Right atrium auricular region (tissue), 2 donors: ENCODE measurements around the gene ANKRD29. TPM values are rescaled to one million over a fixed set of nuclear protein-coding genes. Genes with fewer than 3 reads are reported as not detected.
A peak's percentile ranks its signal among the peaks of the same experiment; 100 is the strongest.

Source experiments
- DNase-seq: peaks from one replicate; pipeline ENCODE4 v3.0.0-alpha.2; 2019; ENCODE audit warnings: low spot score
- H3K27ac ChIP-seq, 2 donors: fragments of 200-600 bp; sonication (generic); 1 replicate in 1 of 2; 2 replicates in 1 of 2; pipeline ENCODE4 v1.5.1; 2016 to 2019
- H3K27me3 ChIP-seq, 2 donors: fragments of 200-600 bp; sonication (generic); one replicate each; pipeline versions ENCODE4 v1.5.1 to v1.6.0; 2017 to 2019
- H3K36me3 ChIP-seq: fragments of 200-600 bp; sonication (generic); one replicate; pipeline ENCODE4 v1.5.1; 2016
- H3K4me1 ChIP-seq, 2 donors: fragments of 200-600 bp; sonication (generic); one replicate each; pipeline versions ENCODE4 v1.5.1 to v1.6.0; 2017 to 2019
- H3K4me3 ChIP-seq, 2 donors: fragments of 200-600 bp; sonication (generic); 1 replicate in 1 of 2; 2 replicates in 1 of 2; pipeline ENCODE4 v1.5.1; 2017 to 2019; ENCODE audit warnings: mild to moderate bottlenecking in 1 of 2, moderate library complexity in 1 of 2
- H3K9me3 ChIP-seq, 2 donors: fragments of 200-600 bp; sonication (generic); one replicate each; pipeline ENCODE4 v1.5.1; 2019
- CTCF ChIP-seq, 2 donors: fragments of 200-600 bp; sonication (generic); IDR thresholded peaks; one replicate each; pipeline ENCODE4 v1.5.1; 2019; ENCODE audit warnings: antibody characterized with exemption in 2 of 2
- total RNA-seq, 2 donors: library from RNA; depleted of rRNA; stranded (reverse); fragments of >200 nt; gene quantifications; one replicate each; pipeline ENCODE4 v1.1.0, GENCODE V29; 2016

ANKRD29 gene
- total RNA-seq, 2 donors from 2014 or later = 2.2 to 3.5 TPM

GRCh38 chr18:23608211-23608610 is 54.5 kb downstream of the ANKRD29 start:
- no peak for TF ChIP-seq CTCF (IDR thresholded peaks at IDR 0.05)
- no peak for DNase-seq
- H3K27ac ChIP-seq = no peak overlapping the region
- no peaks in the 10 kb centered on the region for H3K36me3 ChIP-seq
- no peak overlapping the region for H3K4me3 ChIP-seq
- H3K27me3 ChIP-seq = no peaks in the 10 kb centered on the region
- no peaks in the 10 kb centered on the region for H3K9me3 ChIP-seq
- H3K4me1 ChIP-seq = no peaks in the 10 kb centered on the region

- DNase-seq = peak; percentile 16
- H3K4me3 ChIP-seq = no peak overlapping the region
- TF ChIP-seq CTCF (IDR thresholded peaks at IDR 0.05) = no peak
- H3K9me3 ChIP-seq = no peaks in the 10 kb centered on the region
- no peaks in the 10 kb centered on the region for H3K36me3 ChIP-seq
- H3K4me1 ChIP-seq = no peaks in the 10 kb centered on the region
- no peak overlapping the region for H3K27ac ChIP-seq
- no peaks in the 10 kb centered on the region for H3K27me3 ChIP-seq
Observed at GRCh38 chr18:23605941-23606340, 56.8 kb downstream of the ANKRD29 start.

GRCh38 chr18:23599809-23600208 is 62.9 kb downstream of the ANKRD29 start:
- H3K36me3 ChIP-seq = no peaks in the 10 kb centered on the region
- no peak overlapping the region for H3K27ac ChIP-seq
- H3K4me3 ChIP-seq = no peak overlapping the region
- no peak for TF ChIP-seq CTCF (IDR thresholded peaks at IDR 0.05)
- no peak for DNase-seq
- no peaks in the 10 kb centered on the region for H3K9me3 ChIP-seq
- H3K4me1 ChIP-seq = no peaks in the 10 kb centered on the region
- no peaks in the 10 kb centered on the region for H3K27me3 ChIP-seq

- Histone ChIP-seq H3K36me3 (no peaks in the 10 kb centered on the region), H3K27ac (no peak overlapping the region), H3K4me3 (no peak overlapping the region), H3K4me1 (no peaks in the 10 kb centered on the region), H3K27me3 (no peaks in the 10 kb centered on the region), H3K9me3 (no peaks in the 10 kb centered on the region)
- DNase-seq = no peak
- TF ChIP-seq CTCF (IDR thresholded peaks at IDR 0.05) = no peak
Observed at GRCh38 chr18:23596183-23596582, 66.5 kb downstream of the ANKRD29 start.

GRCh38 chr18:23595591-23595990 is 67.1 kb downstream of the ANKRD29 start:
- Histone ChIP-seq H3K27me3 (no peaks in the 10 kb centered on the region), H3K4me3 (no peak overlapping the region), H3K4me1 (no peaks in the 10 kb centered on the region), H3K36me3 (no peaks in the 10 kb centered on the region), H3K9me3 (no peaks in the 10 kb centered on the region), H3K27ac (no peak overlapping the region)
- no peak for TF ChIP-seq CTCF (IDR thresholded peaks at IDR 0.05)
- no peak for DNase-seq

- Histone ChIP-seq H3K27ac (no peak overlapping the region), H3K36me3 (no peaks in the 10 kb centered on the region)
Observed at GRCh38 chr18:23593720-23594119, 69.0 kb downstream of the ANKRD29 start.

More at GRCh38 chr18:23593720-23594119, 69.0 kb downstream of the ANKRD29 start:
- TF ChIP-seq CTCF (IDR thresholded peaks at IDR 0.05) = no peak
- Histone ChIP-seq H3K9me3 (no peaks in the 10 kb centered on the region), H3K27me3 (no peaks in the 10 kb centered on the region), H3K4me1 (no peaks in the 10 kb centered on the region), H3K4me3 (no peak overlapping the region)
- no peak for DNase-seq
